Esophagus squamous epithelium (tissue), 5 donors: ENCODE measurements around the gene RBM6. TPM values are rescaled to one million over a fixed set of nuclear protein-coding genes. Genes with fewer than 3 reads are reported as not detected.

ENCODE experiments used
- DNase-seq: peaks from one replicate; lab custom pipeline; 2025; lab: John Stamatoyannopoulos, UW
- H3K27ac ChIP-seq, 4 donors: fragments of 200-600 bp; sonication (generic); one replicate each; pipeline ENCODE4 v1.5.1; 2016 to 2019; ENCODE audit warnings: mild to moderate bottlenecking in 1 of 4
- H3K27me3 ChIP-seq, 4 donors: fragments of 200-600 bp; sonication (generic); 1 replicate in 3 of 4; 2 replicates in 1 of 4; pipeline versions ENCODE4 v1.5.1 to v1.6.0; 2017 to 2021; ENCODE audit warnings: antibody characterized with exemption in 1 of 4
- H3K36me3 ChIP-seq, 3 donors: fragments of 200-600 bp; sonication (generic); one replicate each; pipeline ENCODE4 v1.5.1; 2016 to 2019
- H3K4me1 ChIP-seq, 3 donors: fragments of 200-600 bp; sonication (generic); one replicate each; pipeline ENCODE4 v1.5.1; 2017 to 2019
- H3K4me3 ChIP-seq, 4 donors: fragments of 200-600 bp; sonication (generic); 1 replicate in 3 of 4; 2 replicates in 1 of 4; pipeline ENCODE4 v1.5.1; 2016 to 2019; ENCODE audit warnings: mild to moderate bottlenecking in 2 of 4, moderate library complexity in 1 of 4
- H3K9me3 ChIP-seq, 3 donors: fragments of 200-600 bp; sonication (generic); one replicate each; pipeline ENCODE4 v1.5.1; 2016 to 2019
- CTCF ChIP-seq, 6 experiments: fragments of 450-650 bp in 4 of 6; fragments of 200-600 bp in 2 of 6; sonication (generic) in 2 of 6; IDR thresholded peaks; one replicate each; pipeline ENCODE4 v1.5.1; 2016 to 2019; ENCODE audit warnings: antibody characterized with exemption in 6 of 6, mild to moderate bottlenecking in 4 of 6, moderate library complexity in 4 of 6
- POLR2A ChIP-seq, 4 donors: fragments of 450-650 bp; IDR thresholded peaks; one replicate each; pipeline ENCODE4 v1.6.1; 2017; ENCODE audit warnings: antibody characterized with exemption in 4 of 4, mild to moderate bottlenecking in 4 of 4, moderate library complexity in 3 of 4
- WGBS, 2 donors: methylation state at CpG; one replicate each; pipeline ENCODE4 v1.1.5; 2018; 5-methylcytosine and 5-hydroxymethylcytosine counted together
- intact Hi-C: fragments of 100-400 bp; cut with DNase I; formaldehyde crosslinking; loops from one replicate; pipeline ENCODE4 v1.15.0; 2022
- total RNA-seq, 4 donors: library from RNA; depleted of rRNA; stranded (reverse); fragments of >200 nt; gene quantifications; one replicate each; pipeline ENCODE4 v1.1.0, GENCODE V29; 2016
- donor health status: DM: yes; HTN: yes; CAD: no.

Gene RBM6
- total RNA-seq, 4 donors from 2014 or later = 32.2 to 85.1 (median 42.7) TPM

- TF ChIP-seq POLR2A (IDR thresholded peaks at IDR 0.05) (no peak), CTCF (IDR thresholded peaks at IDR 0.05) (no peak)
- H3K9me3 ChIP-seq = no peaks in the 10 kb centered on the region
- 3 to 5% methylated on average over 23 of the region's 23 CpGs for WGBS, 2 donors
- H3K27ac ChIP-seq = peak overlapping the region; percentile 92 to 96 (median 94)
- intact Hi-C loops = no loop called here
- DNase-seq = no peak
- H3K27me3 ChIP-seq = no peaks in the 10 kb centered on the region
- peaks cover 11 to 36% (median 22%) of the 10 kb centered on the region in 3 donors for H3K4me1 ChIP-seq
- peaks cover 0 to 13% (median 0%) of the 10 kb centered on the region in 3 donors for H3K36me3 ChIP-seq
- H3K4me3 ChIP-seq = peak overlapping the region; percentile 63 to 80 (median 78)
Observed at GRCh38 chr3:49940667-49941249, 808 bp downstream of the RBM6 start.

GRCh38 chr3:49942651-49943050, 2.7 kb downstream of the RBM6 start:
- intact Hi-C loops = no loop called here
- H3K9me3 ChIP-seq = no peaks in the 10 kb centered on the region
- DNase-seq = no peak
- H3K27ac ChIP-seq = no peak overlapping the region
- no peaks in the 10 kb centered on the region for H3K27me3 ChIP-seq
- H3K4me1 ChIP-seq = peaks cover 11 to 36% (median 22%) of the 10 kb centered on the region in 3 donors
- H3K36me3 ChIP-seq = peaks cover 0 to 19% (median 0%) of the 10 kb centered on the region in 3 donors
- WGBS, 2 donors = 71 to 76% methylated on average over 2 of the region's 2 CpGs
- TF ChIP-seq POLR2A (IDR thresholded peaks at IDR 0.05) (no peak), CTCF (IDR thresholded peaks at IDR 0.05) (no peak)
- no peak overlapping the region for H3K4me3 ChIP-seq

- WGBS, 2 donors = 89 to 98% methylated on average over 6 of the region's 6 CpGs
- Histone ChIP-seq H3K4me1 (peaks cover 4 to 15% (median 11%) of the 10 kb centered on the region in 3 donors), H3K9me3 (no peaks in the 10 kb centered on the region), H3K4me3 (no peak overlapping the region), H3K27ac (no peak overlapping the region), H3K36me3 (peaks cover 0 to 12% (median 0%) of the 10 kb centered on the region in 3 donors), H3K27me3 (no peaks in the 10 kb centered on the region)
- intact Hi-C loops = no loop called here
- TF ChIP-seq POLR2A (IDR thresholded peaks at IDR 0.05) (no peak), CTCF (IDR thresholded peaks at IDR 0.05) (no peak)
- DNase-seq = no peak
Observed at GRCh38 chr3:49952924-49953323, 13.0 kb downstream of the RBM6 start.

GRCh38 chr3:49955636-49956035, 15.7 kb downstream of the RBM6 start:
- no peak overlapping the region for H3K4me3 ChIP-seq
- peaks cover 0 to 9% (median 2%) of the 10 kb centered on the region in 3 donors for H3K4me1 ChIP-seq
- no peak for DNase-seq
- peaks cover 0 to 12% (median 0%) of the 10 kb centered on the region in 3 donors for H3K36me3 ChIP-seq
- no peak overlapping the region for H3K27ac ChIP-seq
- no peaks in the 10 kb centered on the region for H3K9me3 ChIP-seq
- 85 to 94% methylated on average over 2 to 3 of the region's 3 CpGs for WGBS, 2 donors
- intact Hi-C loops = no loop called here
- TF ChIP-seq POLR2A (IDR thresholded peaks at IDR 0.05) (no peak), CTCF (IDR thresholded peaks at IDR 0.05) (no peak)
- H3K27me3 ChIP-seq = no peaks in the 10 kb centered on the region

GRCh38 chr3:49966233-49966942, 26.4 kb downstream of the RBM6 start:
- intact Hi-C loops = no loop called here
- H3K27ac ChIP-seq = peak overlapping the region in 1 of 4 donors; percentile 54
- DNase-seq = no peak
- H3K4me3 ChIP-seq = no peak overlapping the region
- TF ChIP-seq POLR2A (IDR thresholded peaks at IDR 0.05) = no peak
- no peaks in the 10 kb centered on the region for H3K9me3 ChIP-seq
- 65 to 83% methylated on average over 1 of the region's 1 CpG for WGBS, 2 donors
- H3K4me1 ChIP-seq = peaks cover 0 to 24% (median 12%) of the 10 kb centered on the region in 3 donors
- H3K27me3 ChIP-seq = no peaks in the 10 kb centered on the region
- peaks cover 0 to 37% (median 5%) of the 10 kb centered on the region in 3 donors for H3K36me3 ChIP-seq
